ENCODE data around the gene SSR3. TPM values are rescaled to one million over a fixed set of nuclear protein-coding genes. Genes with fewer than 3 reads are reported as not detected.

Gene SSR3
- total RNA-seq, 1 donor from 2014 or later = 155 TPM

DNA sequence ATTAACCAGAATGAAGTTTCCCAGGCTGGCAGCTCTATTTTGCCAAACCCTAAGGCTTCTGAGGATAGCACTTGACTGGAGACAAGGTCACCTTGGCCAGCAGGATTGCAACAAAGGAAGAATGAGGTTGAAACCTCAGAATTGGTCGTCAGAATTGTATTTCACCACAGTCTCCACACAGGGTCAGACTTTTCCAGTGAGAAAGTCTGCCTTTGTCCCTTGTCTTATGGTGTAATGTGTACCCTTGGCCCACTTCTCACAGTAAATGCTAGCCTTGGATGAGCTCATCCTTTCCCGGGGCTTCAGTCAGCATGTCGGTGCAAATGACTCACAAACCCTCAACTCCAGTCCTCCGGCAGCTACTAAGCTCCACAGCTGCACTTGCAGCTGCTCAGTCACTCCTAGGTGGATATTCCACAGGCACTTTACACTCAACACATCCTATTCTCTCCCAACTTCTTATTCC lies 19.7 kb downstream of the SSR3 start:
- peaks cover 0 to 5% of the 10 kb centered on the region in 2 donors for H3K4me1 ChIP-seq
- peak overlapping the region; percentile 62 to 78 for H3K27ac ChIP-seq
- peaks cover 4 to 34% of the 10 kb centered on the region in 2 donors for H3K36me3 ChIP-seq
- no peaks in the 10 kb centered on the region for H3K27me3 ChIP-seq
- intact Hi-C loops (cut with DNase I) = loop anchor here (1.0 to 5.0 kb wide), 2 partner anchors 139 to 552 kb away; partner anchors contain the start of gene TIPARP
- H3K9me3 ChIP-seq = no peaks in the 10 kb centered on the region
- H3K4me3 ChIP-seq = no peak overlapping the region
- DNase-seq (ENCODE audit: low spot score in 2 of 2) = peak; percentile 48 to 90
- TF ChIP-seq, protein P1, sequence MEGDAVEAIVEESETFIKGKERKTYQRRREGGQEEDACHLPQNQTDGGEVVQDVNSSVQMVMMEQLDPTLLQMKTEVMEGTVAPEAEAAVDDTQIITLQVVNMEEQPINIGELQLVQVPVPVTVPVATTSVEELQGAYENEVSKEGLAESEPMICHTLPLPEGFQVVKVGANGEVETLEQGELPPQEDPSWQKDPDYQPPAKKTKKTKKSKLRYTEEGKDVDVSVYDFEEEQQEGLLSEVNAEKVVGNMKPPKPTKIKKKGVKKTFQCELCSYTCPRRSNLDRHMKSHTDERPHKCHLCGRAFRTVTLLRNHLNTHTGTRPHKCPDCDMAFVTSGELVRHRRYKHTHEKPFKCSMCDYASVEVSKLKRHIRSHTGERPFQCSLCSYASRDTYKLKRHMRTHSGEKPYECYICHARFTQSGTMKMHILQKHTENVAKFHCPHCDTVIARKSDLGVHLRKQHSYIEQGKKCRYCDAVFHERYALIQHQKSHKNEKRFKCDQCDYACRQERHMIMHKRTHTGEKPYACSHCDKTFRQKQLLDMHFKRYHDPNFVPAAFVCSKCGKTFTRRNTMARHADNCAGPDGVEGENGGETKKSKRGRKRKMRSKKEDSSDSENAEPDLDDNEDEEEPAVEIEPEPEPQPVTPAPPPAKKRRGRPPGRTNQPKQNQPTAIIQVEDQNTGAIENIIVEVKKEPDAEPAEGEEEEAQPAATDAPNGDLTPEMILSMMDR (IDR thresholded peaks at IDR 0.05) = peak; percentile 26 to 41 (median 37)

- no peaks in the 10 kb centered on the region for H3K9me3 ChIP-seq
- peaks cover 0 to 25% of the 10 kb centered on the region in 2 donors for H3K36me3 ChIP-seq
- intact Hi-C loops (cut with DNase I) = no loop called here
- no peaks in the 10 kb centered on the region for H3K27me3 ChIP-seq
- no peak for DNase-seq (ENCODE audit: low spot score in 2 of 2)
- H3K4me3 ChIP-seq = no peak overlapping the region
- H3K4me1 ChIP-seq = peaks cover 0 to 5% of the 10 kb centered on the region in 2 donors
- peak overlapping the region in 1 of 2 donors; percentile 2 for H3K27ac ChIP-seq
- TF ChIP-seq, protein P1 (IDR thresholded peaks at IDR 0.05) = no peak
These were observed 21.7 kb downstream of the SSR3 start for GRCh38 chr3:156533205-156533604.

DNA sequence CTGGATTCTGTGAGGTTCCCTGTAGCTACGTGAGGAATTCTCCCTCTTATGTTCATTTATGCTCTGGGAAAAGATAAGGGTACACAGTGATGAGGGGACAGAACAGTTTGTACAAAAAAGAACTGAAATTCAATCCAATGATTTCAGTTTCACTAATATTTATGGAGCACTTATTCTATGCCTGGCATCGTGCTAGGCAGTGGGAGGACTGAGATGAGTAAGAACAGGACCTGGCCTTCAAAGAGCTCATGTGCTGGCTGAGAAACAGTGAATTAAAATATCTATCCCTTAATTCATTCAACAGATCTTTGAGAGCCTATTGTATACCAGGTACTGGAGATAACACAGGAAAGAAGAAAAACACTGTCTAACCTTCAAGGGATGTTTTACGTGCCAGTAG lies 22.2 kb downstream of the SSR3 start:
- peaks cover 0 to 5% of the 10 kb centered on the region in 2 donors for H3K4me1 ChIP-seq
- peaks cover 0 to 23% of the 10 kb centered on the region in 2 donors for H3K36me3 ChIP-seq

GRCh38 chr3:156530980-156531379 lies 23.9 kb downstream of the SSR3 start:
- TF ChIP-seq, protein P1 (IDR thresholded peaks at IDR 0.05) = no peak

More for the DNA sequence above, 22.2 kb downstream of the SSR3 start:
- Histone ChIP-seq H3K27me3 (no peaks in the 10 kb centered on the region), H3K27ac (no peak overlapping the region), H3K9me3 (no peaks in the 10 kb centered on the region), H3K4me3 (no peak overlapping the region)
- intact Hi-C loops (cut with DNase I) = no loop called here
- TF ChIP-seq, protein P1 (IDR thresholded peaks at IDR 0.05) = no peak
- DNase-seq (ENCODE audit: low spot score in 2 of 2) = no peak

GRCh38 chr3:156527060-156527459 lies 27.9 kb downstream of the SSR3 start:
- TF ChIP-seq, protein P1 (IDR thresholded peaks at IDR 0.05) = no peak
- H3K27me3 ChIP-seq = no peaks in the 10 kb centered on the region
- H3K36me3 ChIP-seq = peaks cover 0 to 27% of the 10 kb centered on the region in 2 donors
- H3K4me3 ChIP-seq = no peak overlapping the region
- intact Hi-C loops (cut with DNase I) = no loop called here
- no peak for DNase-seq (ENCODE audit: low spot score in 2 of 2)
- no peaks in the 10 kb centered on the region for H3K9me3 ChIP-seq
- no peak overlapping the region for H3K27ac ChIP-seq
- H3K4me1 ChIP-seq = no peaks in the 10 kb centered on the region

More at GRCh38 chr3:156530980-156531379, 23.9 kb downstream of the SSR3 start:
- no peak for DNase-seq (ENCODE audit: low spot score in 2 of 2)
- Histone ChIP-seq H3K4me1 (peaks cover 0 to 5% of the 10 kb centered on the region in 2 donors), H3K27me3 (no peaks in the 10 kb centered on the region), H3K9me3 (no peaks in the 10 kb centered on the region), H3K27ac (no peak overlapping the region), H3K4me3 (no peak overlapping the region), H3K36me3 (peaks cover 0 to 15% of the 10 kb centered on the region in 2 donors)
- intact Hi-C loops (cut with DNase I) = no loop called here

All from ascending aorta (tissue), 2 donors.